Stimulated activated CD8-positive, alpha-beta memory T cell treated with anti-CD3 and anti-CD28 coated beads, Interleukin-15, amount 100 ng/mL, for 48 hours (primary cell): ENCODE data around the gene CYTH4.

Source experiments
- DNase-seq, 2 donors: peaks; one replicate each; pipeline ENCODE4 v3.0.0-alpha.2; 2020; ENCODE audit warnings: low read depth in 2 of 2

The CYTH4 gene

DNA sequence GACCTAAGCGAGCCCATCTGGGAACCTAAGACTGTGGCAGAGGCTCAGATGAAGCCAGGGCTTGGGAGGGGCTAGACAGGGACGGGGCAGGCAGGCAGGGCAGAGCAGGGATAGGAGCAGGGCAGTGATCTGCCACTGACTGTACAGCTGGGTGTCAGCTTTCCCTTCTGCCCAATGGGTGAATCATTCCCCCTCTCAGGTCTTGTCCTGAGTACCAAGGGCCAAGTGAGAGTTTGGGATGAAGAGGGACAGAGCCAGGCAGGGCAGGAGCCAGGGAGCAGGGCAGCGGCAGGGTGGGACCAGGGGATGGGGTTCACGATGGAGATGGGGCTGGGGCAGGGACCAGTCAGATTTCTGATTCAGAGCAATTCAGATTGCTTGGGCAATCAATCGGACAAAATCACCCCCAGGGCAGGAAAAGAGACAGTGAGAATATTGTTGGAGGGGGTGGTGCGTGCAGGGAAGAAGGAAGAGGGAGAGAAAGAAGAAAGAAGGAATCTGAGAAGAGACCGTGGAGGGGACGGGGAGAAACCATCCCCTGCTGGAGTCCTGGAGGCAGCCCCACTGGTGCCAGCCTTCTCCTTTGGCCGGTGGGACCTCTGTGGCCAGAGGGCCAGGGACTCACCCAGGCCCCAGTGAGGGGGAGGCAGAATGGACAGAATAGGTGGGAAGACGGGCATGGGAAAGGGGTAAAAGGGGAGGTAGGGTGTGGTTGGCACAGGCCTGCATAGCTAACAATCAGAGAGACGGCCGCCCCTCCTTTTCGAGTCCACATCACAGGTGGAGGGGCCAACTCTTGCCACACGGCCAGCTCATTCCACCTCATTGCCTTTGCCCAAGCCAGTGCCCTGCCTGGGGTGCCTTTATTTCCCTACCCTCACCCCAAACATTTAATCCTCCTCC lies 47.2 kb downstream of the CYTH4 start:
- DNase-seq: no peak

DNA sequence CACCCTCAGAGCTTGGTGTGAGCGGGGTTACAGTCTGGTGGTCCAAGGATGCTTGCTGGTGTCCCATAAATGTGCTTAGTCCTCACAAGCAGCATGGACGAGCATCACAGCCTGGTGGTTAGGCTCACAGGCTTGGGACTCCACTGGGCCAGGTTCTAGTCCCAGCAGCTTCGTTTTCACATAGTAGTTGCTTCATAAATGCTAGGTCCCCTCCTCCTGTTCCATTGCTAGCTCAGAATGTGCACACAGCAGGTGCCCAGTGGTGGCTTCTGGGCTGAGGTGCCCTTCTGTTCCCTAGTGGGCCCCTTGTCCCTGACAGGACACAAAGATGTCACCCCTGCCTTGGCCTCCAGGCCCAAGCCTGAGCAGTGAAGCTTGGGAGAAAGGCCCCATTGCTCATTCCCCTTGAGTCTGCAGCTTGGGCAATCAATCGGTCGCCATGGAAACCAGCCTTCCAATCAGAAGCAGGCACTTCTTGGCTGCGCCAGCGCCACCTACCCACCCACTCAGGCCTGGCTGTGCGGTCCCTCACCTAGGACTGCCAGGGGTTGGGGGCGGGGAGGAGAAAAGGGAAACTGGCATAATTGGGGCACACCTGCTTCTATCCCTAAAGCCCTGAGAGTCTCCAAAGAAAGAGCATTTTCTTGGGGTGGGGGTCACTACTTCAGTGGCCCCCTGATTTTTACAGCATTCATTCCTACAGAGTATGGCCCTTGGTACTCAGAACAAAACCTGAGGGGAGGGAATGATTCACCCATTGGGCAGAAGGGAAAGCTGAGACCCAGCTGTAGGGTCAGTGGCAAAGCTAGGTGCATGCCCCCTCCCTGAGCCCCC lies 48.1 kb downstream of the CYTH4 start:
- DNase-seq: peak; percentile 24 to 54

DNA sequence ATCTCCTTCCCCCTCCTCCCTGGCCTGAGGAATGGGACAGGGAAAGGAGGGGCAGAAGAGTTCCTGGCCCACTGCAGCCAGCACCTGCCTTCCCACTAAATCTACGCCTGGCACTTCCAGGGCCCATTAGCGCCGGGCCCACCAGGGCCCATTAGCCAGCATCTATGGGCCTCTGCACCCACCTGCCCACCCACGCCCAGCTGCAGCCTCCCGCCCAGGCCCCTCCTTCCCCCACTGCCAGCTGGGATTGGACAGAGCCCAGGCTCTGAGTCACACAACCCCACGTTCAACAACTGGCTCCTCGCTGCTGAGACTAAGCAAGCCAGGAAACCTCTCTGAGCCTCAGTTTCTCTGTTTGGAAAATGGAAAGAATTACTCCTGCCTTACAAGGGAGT lies 48.7 kb downstream of the CYTH4 start:
- no peak for DNase-seq

DNA sequence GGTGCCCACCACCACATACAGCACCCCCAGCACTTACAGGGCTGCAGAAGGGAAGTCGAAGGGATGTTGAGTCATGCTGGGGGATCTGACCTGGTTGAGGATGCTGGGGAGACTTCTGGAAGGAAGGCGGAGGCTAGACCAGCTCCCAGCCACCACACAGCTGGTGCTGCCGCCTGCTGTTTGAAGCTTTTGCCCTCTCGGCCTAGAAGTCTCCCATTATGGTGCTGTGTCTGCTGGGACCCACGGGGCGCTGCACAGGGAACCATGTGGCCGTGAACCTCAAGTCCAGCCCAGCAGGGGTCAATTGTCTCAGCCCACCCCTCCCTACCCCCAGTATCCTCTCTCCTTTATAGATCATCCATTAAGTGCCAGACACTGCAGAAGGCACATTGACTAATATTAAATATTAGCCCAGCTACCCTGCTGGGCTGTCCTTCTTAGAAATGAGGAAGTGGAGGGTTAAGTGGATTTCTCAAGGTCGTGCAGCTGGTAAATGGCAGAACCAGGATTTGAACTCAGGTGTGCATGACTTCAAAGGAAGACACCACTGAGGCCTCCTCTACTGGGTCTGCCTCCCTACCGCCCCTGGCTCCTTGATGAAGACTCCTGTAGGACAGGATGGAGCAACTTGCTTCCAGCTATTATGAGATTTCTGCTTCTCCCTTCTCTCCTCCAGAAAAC lies 49.7 kb downstream of the CYTH4 start:
- no peak for DNase-seq

DNA sequence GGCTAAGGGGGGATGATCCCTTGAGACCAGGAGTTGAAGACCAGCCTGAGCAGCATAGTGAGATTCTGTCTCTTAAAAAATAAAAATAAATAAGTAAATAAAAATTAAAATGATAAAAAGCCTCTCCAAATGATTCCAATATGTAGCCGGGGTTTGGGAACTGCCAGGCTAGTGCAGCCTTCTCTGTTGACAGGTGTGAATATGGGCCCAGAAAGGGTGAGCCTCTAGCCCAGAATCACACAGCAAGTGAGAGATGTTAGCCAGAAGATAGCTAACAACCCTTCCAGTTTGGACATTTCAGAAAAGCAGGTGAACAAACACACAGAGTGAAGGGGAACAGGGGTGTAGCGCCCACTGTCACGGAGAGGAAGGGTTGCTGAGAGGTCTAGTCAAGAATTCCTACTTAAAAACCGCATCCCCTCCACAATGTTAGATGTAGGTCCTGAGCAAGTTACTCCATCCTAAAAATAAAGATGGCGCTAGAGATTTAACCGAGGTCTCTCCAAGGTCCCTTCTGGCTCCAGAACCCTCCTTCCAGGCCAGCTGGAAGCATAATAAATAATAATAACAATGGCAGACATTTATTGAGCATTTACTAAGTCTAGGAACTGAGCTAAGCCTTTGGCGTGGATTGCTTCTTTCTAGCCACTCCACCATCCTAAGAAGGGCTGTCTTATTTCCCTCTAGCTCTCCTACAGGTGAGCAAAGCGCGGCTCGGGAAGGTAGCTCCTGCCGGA lies 51.6 kb downstream of the CYTH4 start:
- no peak for DNase-seq

DNA sequence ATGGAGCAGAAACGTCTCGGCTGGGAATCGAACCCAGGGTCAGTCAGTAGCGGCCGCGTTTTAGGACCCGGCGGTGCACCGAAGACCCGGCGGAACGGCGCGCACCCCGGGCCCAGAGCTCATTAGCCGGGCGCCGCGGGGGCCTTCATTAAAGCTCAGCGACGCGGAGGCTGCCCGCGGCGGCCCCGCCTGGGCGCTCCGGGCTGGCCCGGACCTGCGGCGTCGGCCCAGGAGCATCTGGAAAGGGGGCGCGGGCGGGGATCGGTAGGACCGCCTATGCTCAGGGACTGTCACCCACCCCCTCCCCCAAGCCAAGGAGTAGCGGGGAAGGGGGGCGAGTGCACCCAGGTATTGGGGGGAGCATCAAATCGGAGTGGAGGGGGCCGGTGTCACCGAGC lies 52.2 kb downstream of the CYTH4 start:
- no peak for DNase-seq

DNA sequence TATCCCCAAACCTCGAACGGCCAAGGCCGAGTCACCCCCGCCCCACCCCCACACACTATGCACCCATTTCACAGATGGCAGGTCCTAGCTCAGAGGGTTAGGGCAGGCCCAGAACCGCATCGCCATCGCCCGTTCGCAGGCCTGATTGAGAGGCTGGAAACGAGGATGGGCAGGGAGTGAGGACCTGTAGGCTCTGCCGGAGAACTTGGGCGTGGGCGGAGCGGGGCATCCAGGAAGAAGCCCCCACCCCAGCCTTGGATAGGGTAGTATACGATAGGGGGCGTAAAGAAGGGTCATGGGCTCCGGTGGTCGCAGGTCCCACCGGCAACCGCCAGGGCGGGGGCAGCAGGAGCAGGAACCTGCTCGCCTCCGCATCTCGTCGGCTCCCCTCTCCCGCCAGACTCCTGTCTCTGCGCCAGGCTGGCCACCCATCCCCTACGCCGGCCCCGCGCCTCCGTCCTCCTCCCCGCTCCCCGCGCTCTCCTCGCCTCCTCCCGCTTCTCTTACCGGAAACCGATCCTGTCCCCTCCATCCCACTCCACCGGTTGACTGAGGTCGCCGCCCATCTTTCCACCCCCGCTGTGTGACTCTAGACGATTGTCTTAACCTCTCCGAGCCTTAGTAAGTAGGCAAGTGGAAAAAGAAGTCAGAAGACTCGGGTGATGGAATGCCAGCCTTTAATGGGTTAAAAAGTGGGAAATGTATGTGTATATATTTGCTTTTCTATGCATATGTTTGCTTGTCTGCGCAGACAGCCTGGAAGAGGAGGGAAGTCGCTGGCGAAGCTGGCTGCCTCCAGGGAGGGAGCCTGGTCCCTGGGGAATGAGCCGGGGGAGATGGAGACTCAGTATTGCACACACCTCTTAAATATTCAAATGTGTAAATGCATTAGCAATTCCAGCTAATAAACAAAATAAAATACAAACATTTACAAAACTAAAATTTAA lies 52.8 kb downstream of the CYTH4 start:
- no peak for DNase-seq

DNA sequence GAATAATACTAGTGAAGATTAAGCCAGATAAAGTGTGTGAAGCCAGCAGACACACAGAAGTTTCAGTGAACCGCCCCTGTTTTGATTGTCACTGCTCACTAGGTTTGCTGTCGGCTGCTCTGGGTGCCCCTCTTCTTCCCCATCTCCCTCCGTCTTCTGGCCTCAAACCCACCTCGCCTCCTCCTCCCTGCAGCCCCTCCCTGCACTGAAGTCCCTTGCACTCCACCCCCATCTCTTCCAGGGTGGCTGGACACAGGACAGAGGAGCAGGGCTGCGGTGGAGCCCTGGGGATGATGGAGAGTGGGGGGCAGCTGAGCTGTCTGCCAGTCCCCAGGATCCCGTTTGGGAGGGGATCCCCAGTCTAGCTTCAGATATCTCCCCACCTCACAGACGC lies 53.5 kb downstream of the CYTH4 start:
- no peak for DNase-seq

DNA sequence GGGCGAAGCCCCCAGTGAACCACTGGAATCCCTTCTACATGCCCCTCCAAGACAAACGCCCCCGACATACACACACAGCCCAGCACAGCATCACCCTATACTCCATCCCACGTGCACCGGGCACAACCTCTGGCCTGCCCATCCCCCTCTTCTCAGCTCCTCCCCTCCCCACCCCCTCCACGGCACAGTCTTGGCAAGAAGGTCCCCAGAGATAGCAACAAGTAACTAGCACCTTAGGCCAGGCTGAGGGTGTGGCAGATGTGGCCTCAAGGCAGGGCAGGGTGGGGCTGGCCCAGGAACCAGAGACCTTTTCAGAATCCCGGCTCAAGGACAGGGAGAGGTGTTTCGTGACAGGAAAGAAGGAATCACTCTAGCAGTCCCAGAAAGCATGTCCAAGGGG lies 54.3 kb downstream of the CYTH4 start:
- DNase-seq: no peak

DNA sequence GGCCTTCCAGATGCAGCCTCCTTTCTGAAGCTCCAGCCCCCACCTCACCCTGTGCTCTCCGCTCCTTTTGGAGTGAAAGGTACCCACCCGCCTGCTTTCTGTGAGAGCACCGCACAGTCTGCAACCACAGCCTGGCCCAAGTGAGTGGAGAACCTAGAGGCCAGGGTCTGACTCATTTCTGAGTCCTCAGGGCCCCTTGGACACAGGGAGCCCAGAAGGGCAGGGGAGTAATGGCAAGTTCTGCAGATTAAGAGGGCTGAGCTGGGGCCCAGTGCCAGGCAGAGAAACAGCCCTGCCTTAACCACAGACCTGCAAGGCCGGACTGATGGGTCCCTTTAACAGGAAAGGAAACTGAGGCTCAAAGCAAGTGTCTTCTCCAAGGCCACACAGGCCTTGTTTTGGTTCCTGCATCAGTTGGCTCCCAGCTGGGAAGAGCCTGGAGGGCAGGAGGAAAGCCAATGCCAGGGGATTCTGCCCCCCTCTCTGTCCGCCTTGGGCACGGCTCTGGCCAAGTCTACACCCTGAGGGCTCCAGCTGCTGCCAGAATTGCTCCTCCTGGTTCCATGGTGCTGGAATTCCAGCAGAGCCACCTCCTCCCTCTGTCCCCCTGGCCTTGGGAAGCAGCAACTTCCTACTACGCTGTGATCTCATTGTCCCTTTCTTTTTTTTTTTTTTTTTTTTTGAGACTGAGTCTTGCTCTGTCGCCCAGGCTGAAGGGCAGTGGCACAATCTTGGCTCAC lies 55.1 kb downstream of the CYTH4 start:
- DNase-seq: no peak

DNA sequence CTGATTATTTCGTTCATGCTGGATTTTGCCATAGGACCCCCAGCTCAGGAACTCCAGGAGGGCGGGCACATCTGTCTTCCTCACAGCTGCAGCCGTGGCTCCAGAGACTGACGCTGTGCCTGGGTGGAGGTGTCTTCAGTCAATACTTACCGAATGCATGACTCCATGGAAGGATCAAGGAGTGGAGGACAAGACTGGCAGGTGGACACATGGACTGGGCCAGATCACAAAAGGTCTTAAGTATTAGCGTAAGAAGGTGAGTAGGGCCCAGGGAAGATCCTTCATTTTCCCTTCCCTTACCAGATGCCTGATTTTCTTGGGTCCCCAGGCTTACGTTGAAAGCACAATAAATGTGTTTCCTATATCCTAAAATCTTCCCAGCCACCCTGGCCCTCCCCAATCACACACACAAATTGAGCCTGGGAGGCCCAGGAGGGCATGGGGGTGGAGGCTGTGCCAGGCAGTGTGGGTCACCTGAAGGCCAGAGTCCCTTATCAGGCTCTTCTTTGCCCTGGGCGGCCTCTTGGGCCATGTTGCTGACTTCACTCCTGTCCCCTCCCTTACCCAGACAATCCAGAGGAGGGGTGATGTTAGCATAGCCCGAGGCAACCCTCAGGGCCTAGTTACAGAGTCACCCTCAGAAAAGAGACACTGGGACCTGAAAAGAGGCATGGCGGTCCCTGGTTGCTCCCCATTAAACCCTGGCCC lies 56.4 kb downstream of the CYTH4 start:
- DNase-seq: no peak

DNA sequence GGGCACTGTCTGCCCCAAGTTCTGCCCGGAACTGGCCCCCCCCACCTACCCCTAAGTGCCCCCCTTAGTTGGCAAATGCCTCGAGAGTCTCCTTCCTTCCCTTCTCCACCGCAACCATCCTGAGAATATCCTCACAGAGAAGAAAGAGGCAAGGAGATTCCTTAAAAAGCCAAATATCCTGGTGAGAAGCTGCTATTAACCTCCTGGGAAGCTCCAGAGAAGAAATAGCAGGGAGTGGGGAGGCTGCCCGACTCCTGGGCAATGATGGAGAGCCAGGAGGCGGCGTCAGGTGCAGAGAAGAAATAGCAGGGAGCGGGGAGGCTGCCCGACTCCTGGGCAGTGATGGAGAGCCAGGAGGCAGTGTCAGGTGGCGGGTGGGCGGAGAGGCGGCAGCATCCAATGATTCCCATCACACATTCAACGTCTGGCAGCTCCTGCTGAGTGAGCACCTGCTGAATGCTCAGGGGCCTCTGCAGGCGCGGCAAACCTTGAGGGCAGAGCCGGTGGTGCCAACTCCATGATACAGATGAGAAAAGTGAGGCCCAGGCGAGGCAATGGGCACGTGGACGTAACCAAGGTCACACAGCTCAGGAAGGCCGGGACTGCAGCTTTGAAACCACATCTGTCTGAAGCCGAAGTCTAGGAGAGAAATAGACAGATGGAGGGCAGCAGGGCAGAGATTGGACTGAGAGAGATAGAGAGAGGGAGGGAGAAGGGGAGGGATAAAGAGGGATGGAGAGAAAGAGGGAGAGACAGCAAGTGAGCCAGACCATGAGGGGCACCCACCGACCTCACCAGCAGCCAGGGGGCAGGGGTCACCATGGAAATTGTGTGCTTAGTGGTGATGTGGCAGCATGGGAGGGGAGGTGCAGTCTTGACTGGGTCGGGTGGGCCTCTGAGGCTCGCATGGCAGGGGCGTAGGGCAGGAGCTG lies 58.3 kb downstream of the CYTH4 start:
- DNase-seq: no peak

DNA sequence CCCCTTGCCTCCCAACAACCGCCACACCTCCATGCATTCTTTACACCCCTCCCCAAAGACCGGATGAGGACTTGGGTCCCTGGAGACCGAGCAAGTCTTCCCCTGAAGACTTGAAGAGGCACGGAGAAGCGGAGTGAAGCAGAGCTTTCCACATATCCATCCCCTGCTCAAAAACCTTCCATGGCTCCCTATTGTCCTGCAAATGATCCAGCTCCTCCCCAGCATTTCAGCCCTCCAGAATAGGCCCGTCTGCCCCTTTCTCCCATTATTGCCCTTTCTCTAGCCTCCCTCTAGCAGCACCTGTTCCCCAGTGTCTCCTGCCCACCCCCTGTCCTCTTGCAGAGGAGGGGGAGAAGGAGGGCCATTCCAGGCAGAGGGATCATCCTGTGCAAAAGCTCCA lies 59.8 kb downstream of the CYTH4 start:
- no peak for DNase-seq

DNA sequence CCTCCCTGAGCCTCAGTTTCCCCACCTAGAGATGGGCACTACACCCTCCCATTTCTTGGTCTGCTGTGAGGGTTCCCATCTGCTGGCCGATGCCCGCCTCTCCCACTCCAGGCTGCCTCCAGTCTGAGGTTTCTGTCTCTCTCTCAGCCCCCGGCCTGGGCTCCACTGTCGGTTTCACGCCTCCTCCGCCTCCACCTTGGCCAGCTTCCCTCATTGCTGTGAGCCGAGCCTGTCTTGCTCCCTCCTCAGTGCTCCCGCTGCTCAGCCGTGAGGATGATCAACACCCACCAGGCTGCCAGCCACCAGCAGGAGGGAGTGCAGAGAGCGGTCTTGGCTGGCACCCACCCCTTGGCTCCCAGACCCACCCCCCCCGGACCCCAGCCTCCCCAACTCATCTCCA lies 61.0 kb downstream of the CYTH4 start:
- no peak for DNase-seq

DNA sequence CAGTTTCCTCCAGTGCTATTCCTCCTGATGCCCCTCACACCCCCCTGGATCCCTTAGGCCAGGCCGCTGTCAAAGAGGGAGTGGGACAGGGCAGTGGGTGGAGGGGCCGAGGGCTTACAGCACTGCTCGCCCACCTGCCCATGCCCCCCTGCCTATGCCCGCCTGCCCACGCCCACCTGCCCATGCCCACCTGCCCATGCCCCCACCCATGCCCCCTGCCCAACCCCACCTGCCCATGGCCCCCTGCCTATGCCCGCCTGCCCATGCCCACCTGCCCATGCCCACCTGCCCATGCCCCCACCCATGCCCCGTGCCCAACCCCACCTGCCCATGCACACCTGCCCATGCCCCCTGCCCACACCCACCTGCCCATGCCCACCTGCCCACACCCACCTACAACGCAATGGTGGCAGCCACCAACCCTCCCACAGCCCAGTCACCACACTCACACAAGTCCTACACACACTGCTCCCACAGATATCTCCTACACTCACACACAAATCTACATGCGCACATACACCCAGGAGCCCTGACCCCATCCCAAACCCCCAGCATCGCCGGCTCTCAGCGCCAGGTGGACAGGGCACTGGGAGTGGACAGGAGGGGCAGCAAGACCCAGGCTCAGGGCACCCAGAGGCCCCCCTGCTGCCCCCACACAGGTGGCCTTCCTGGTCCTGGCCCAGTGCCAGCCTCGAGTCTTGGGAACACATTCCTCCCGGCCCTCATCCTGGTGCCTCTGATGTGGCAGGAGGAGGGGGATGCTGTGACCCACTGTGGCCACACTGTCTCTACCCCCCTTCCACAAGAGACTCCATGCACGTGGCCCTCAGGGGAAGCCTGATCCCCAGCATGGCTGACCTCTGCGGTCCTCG lies 61.8 kb downstream of the CYTH4 start:
- DNase-seq: no peak

DNA sequence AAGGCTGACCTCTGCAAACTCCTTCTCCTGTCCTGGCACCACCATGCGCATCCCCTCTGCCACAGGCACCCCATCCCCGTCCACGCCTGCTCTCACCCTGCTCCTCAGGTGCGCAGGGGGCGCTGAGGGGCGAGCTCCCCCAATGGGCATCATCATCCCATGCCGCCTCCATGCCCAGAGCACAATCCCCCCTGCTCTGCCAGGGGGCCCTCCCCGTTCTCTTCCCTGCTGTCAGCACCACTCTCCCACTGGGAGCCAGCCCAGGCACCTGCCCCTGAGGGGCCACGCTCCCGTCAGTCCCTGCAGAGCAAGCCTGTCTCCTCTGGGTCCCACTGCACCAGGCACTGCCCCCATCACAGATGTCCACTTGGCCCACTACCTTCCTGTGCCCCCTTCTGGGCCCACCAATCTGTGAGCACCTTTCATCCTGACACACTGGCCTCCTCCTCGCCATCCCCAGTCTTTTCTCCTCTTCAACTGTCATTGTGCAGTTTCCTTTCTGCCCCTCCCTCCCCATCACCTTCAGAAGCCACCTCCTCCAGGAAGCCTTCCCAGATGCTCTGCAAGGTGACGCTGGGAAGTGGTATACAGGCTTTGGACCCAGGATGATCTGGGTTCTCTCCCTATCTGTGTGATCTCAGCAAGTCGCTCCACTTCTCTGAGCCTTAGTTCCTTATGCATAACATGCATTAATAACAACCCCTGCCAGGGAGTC lies 62.6 kb downstream of the CYTH4 start:
- no peak for DNase-seq
